PC-3 (cell line): ENCODE data around the gene DIP2C. TPM values are rescaled to one million over a fixed set of nuclear protein-coding genes. Genes with fewer than 3 reads are reported as not detected.

Experiments
- ATAC-seq: fragments of 200-7000 bp; cut with Tn5 transposase; 2 replicates; pipeline ENCODE4 v1.9.1; 2020; ENCODE audit warnings: mild to moderate bottlenecking, moderate library complexity
- BruUV-seq: library from RNA; stranded (reverse); fragments of 400-500 nt; replicated peaks from 2 replicates; lab custom pipeline; 2021; lab: Mats Ljungman, UMichigan
- CTCF ChIA-PET: fragments of 300-600 bp; sonication (Branson Sonifier 250); formaldehyde crosslinking; loops from one replicate; lab custom pipeline; 2022; ENCODE audit warnings: antibody characterized with exemption; lab: Charles Lee
- POLR2A ChIA-PET: fragments of 300-600 bp; sonication (Branson Sonifier 250); formaldehyde crosslinking; loops from one replicate; lab custom pipeline; 2022; ENCODE audit warnings: antibody characterized with exemption; ENCODE audit not compliant: unreplicated experiment; lab: Charles Lee
- DNase-seq: peaks from one replicate; pipeline ENCODE4 v3.0.0-alpha.2; 2015
- H2AFZ ChIP-seq: fragments of 300-600 bp; sonication (generic); 2 replicates; pipeline ENCODE4 v1.6.0; 2016; ENCODE audit warnings: antibody characterized with exemption, low read length
- H3F3A ChIP-seq: fragments of 300-600 bp; sonication (generic); one replicate; pipeline ENCODE4 v1.6.0; 2017; ENCODE audit warnings: antibody characterized with exemption, low read length, control low read depth, mild to moderate bottlenecking; ENCODE audit not compliant: unreplicated experiment
- H3K27ac ChIP-seq: fragments of 300-600 bp; sonication (generic); 2 replicates; pipeline ENCODE4 v1.5.1; 2016; ENCODE audit warnings: mild to moderate bottlenecking, low read length
- H3K27me3 ChIP-seq: fragments of 300-600 bp; sonication (generic); 2 replicates; pipeline ENCODE4 v1.6.1; 2016; ENCODE audit warnings: low read length, mixed read lengths
- H3K36me3 ChIP-seq: fragments of 300-600 bp; sonication (generic); 2 replicates; pipeline ENCODE4 v1.6.1; 2016; ENCODE audit warnings: low read depth, mixed run types, low read length, mixed read lengths
- H3K4me1 ChIP-seq: fragments of 300-600 bp; sonication (generic); 2 replicates; pipeline ENCODE4 v1.5.1; 2016; ENCODE audit warnings: low read length; ENCODE audit not compliant: insufficient read depth
- H3K4me2 ChIP-seq: fragments of 300-600 bp; sonication (generic); 2 replicates; pipeline ENCODE4 v1.6.0; 2016; ENCODE audit warnings: low read length
- H3K4me3 ChIP-seq: fragments of 300-600 bp; sonication (generic); 2 replicates; pipeline ENCODE4 v1.5.1; 2016; ENCODE audit warnings: mild to moderate bottlenecking, low read length, mixed read lengths
- H3K79me2 ChIP-seq: fragments of 300-600 bp; sonication (generic); 2 replicates; pipeline ENCODE4 v1.6.1; 2017; ENCODE audit warnings: low read length, mixed read lengths
- H3K9ac ChIP-seq: fragments of 300-600 bp; sonication (generic); 2 replicates; pipeline ENCODE4 v1.6.0; 2016; ENCODE audit warnings: mild to moderate bottlenecking, low read length
- H3K9me2 ChIP-seq: fragments of 300-600 bp; sonication (generic); replicated peaks from 2 replicates; pipeline ENCODE4 v1.6.1; 2016; ENCODE audit warnings: mixed run types, low read length, mixed read lengths
- H3K9me3 ChIP-seq: fragments of 300-600 bp; sonication (generic); 2 replicates; pipeline ENCODE4 v1.6.1; 2016; ENCODE audit warnings: low read length, mixed read lengths
- H4K20me1 ChIP-seq: fragments of 300-600 bp; sonication (generic); 2 replicates; pipeline ENCODE4 v1.6.1; 2016; ENCODE audit warnings: low read length, mixed read lengths
- EZH2 ChIP-seq: fragments of 300-600 bp; sonication (generic); IDR thresholded peaks from one replicate; pipeline ENCODE4 v1.6.1; 2017; ENCODE audit warnings: antibody characterized with exemption, mild to moderate bottlenecking, low read length; ENCODE audit not compliant: unreplicated experiment
- EZH2phosphoT487 ChIP-seq: fragments of 300-600 bp; sonication (generic); IDR thresholded peaks from 2 replicates; pipeline ENCODE4 v1.6.1; 2018; ENCODE audit warnings: mild to moderate bottlenecking, antibody characterized with exemption, low read length, borderline replicate concordance
- intact Hi-C: fragments of 100-400 bp; cut with micrococcal nuclease; formaldehyde crosslinking; loops from 2 replicates; pipeline ENCODE4 v1.9.0; 2023
- total RNA-seq: library from RNA; depleted of rRNA; stranded (reverse); fragments of >200 nt; gene quantifications from 2 replicates; pipeline ENCODE4 v1.2.3, GENCODE V29; 2014
- TF ChIP-seq, protein P1 (sequence below): fragments of 300-600 bp; sonication (generic); conservative IDR thresholded peaks from 2 replicates; pipeline ENCODE4 v1.5.1; 2017; ENCODE audit warnings: antibody characterized with exemption, low read depth, mild to moderate bottlenecking, low read length

DIP2C gene
- total RNA-seq, 1 experiment from 2014 or later, result 3.1 TPM

DNA sequence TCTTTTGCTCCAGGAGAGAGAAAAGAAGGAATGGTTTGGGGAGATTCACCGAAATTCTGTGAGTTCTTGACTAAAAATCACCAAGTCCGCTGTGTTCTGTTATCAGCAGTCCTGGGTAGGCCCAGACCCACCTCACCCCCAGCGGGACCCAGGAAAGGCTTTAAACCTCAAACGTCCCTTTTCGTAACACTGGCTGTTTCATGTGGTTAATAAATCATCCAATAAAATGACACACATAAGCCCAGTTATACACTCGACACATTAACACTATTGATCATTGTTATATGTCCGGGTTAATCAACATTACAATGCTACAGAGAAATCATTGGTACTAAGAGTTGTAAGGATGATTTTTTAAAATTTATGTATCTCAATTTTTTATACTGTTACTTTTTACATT, 25.2 kb downstream of the DIP2C start:
- ATAC-seq (no peak), DNase-seq (no peak)
- Histone ChIP-seq H3K27me3 (no peaks in the 10 kb centered on the region), H3K27ac (no peak overlapping the region), H4K20me1 (no peaks in the 10 kb centered on the region), H3K36me3 (no peaks in the 10 kb centered on the region), H3K4me1 (no peaks in the 10 kb centered on the region), H2AFZ (no peak overlapping the region), H3K79me2 (peaks cover 11% of the 10 kb centered on the region), H3F3A (no peaks in the 10 kb centered on the region), H3K4me3 (no peak overlapping the region), H3K9me3 (no peaks in the 10 kb centered on the region), H3K9ac (no peak overlapping the region), H3K9me2 (no peaks in the 10 kb centered on the region), H3K4me2 (no peak overlapping the region)
- intact Hi-C loops, result no loop called here
- TF ChIP-seq, protein P1, sequence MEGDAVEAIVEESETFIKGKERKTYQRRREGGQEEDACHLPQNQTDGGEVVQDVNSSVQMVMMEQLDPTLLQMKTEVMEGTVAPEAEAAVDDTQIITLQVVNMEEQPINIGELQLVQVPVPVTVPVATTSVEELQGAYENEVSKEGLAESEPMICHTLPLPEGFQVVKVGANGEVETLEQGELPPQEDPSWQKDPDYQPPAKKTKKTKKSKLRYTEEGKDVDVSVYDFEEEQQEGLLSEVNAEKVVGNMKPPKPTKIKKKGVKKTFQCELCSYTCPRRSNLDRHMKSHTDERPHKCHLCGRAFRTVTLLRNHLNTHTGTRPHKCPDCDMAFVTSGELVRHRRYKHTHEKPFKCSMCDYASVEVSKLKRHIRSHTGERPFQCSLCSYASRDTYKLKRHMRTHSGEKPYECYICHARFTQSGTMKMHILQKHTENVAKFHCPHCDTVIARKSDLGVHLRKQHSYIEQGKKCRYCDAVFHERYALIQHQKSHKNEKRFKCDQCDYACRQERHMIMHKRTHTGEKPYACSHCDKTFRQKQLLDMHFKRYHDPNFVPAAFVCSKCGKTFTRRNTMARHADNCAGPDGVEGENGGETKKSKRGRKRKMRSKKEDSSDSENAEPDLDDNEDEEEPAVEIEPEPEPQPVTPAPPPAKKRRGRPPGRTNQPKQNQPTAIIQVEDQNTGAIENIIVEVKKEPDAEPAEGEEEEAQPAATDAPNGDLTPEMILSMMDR, result no peak
- TF ChIP-seq EZH2phosphoT487 (no peak), EZH2 (no peak)
- ChIA-PET POLR2A (no interaction called here), CTCF (no interaction called here)
- BruUV-seq, result no TSS peak

DNA sequence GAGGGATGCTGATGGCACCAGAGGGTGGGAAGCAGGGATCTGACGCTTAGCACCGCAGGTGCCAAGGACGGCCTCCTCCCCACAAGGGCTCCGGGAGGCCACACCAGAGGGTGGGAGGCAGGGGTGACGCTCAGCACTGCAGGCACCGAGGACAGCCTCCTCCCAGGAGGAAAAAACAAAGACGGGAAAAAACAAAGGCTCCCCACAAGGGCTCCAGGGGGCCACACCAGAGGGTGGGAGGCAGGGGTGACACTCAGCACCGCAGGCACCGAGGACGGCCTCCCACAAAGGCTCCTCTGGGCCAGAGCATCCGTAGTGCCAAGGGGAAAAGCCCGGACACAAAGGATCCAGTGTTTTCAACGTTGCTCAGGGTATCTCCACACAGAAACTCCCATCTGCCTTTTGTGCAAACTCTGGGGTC, 25.6 kb downstream of the DIP2C start:
- H3K79me2 ChIP-seq, result peaks cover 11% of the 10 kb centered on the region
- no TSS peak for BruUV-seq
- no peaks in the 10 kb centered on the region for H3K9me2 ChIP-seq
- no peak overlapping the region for H2AFZ ChIP-seq
- no peaks in the 10 kb centered on the region for H3F3A ChIP-seq
- H4K20me1 ChIP-seq, result no peaks in the 10 kb centered on the region
- no peak overlapping the region for H3K9ac ChIP-seq
- ATAC-seq (no peak), DNase-seq (no peak)
- no peak overlapping the region for H3K4me2 ChIP-seq
- H3K4me1 ChIP-seq, result no peaks in the 10 kb centered on the region
- H3K36me3 ChIP-seq, result no peaks in the 10 kb centered on the region
- CTCF ChIA-PET, result no interaction called here
- POLR2A ChIA-PET, result no interaction called here
- no peaks in the 10 kb centered on the region for H3K27me3 ChIP-seq
- TF ChIP-seq, protein P1, result no peak
- TF ChIP-seq EZH2 (no peak), EZH2phosphoT487 (no peak)
- H3K4me3 ChIP-seq, result no peak overlapping the region
- no peak overlapping the region for H3K27ac ChIP-seq
- intact Hi-C loops, result no loop called here
- H3K9me3 ChIP-seq, result no peaks in the 10 kb centered on the region

DNA sequence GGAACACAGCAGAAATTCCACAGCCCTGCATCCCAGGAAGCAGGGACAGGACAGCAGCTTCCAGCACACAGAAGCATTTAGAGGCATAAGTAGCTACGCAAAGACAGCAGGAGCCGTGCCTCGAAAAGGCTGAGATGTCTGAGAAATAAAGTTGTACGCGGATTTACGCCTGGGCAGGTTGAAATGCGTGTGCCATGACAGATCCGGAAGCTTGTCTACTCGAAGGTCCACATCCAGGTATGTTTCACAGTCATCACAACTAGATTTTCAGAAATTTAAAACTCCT, 26.1 kb downstream of the DIP2C start:
- no TSS peak for BruUV-seq
- H3K27ac ChIP-seq, result no peak overlapping the region
- ChIA-PET POLR2A (no interaction called here), CTCF (no interaction called here)
- no peaks in the 10 kb centered on the region for H3K4me1 ChIP-seq
- H4K20me1 ChIP-seq, result no peaks in the 10 kb centered on the region
- H3K79me2 ChIP-seq, result peaks cover 11% of the 10 kb centered on the region
- H3K9ac ChIP-seq, result no peak overlapping the region
- no peaks in the 10 kb centered on the region for H3K9me3 ChIP-seq
- H3K4me2 ChIP-seq, result no peak overlapping the region
- no peaks in the 10 kb centered on the region for H3K9me2 ChIP-seq
- DNase-seq (no peak), ATAC-seq (no peak)
- H3F3A ChIP-seq, result no peaks in the 10 kb centered on the region
- H3K4me3 ChIP-seq, result no peak overlapping the region
- H2AFZ ChIP-seq, result no peak overlapping the region
- TF ChIP-seq, protein P1, result no peak
- no peak for TF ChIP-seq EZH2
- TF ChIP-seq EZH2phosphoT487, result no peak
- intact Hi-C loops, result no loop called here
- H3K36me3 ChIP-seq, result no peaks in the 10 kb centered on the region
- no peaks in the 10 kb centered on the region for H3K27me3 ChIP-seq
